GM23248 (cell line): ENCODE results near the gene CCNG2. TPM values are rescaled to one million over a fixed set of nuclear protein-coding genes. Genes with fewer than 3 reads are reported as not detected.

ENCODE experiments used
- DNase-seq: peaks from one replicate; pipeline ENCODE4 v3.0.0-alpha.2; 2015
- H2AFZ ChIP-seq: fragments of 200-600 bp; sonication (generic); 2 replicates; pipeline ENCODE4 v1.6.1; 2016; ENCODE audit warnings: antibody characterized with exemption
- H3F3A ChIP-seq: fragments of 200-600 bp; sonication (generic); 2 replicates; pipeline ENCODE4 v1.6.1; 2016; ENCODE audit warnings: mild to moderate bottlenecking, antibody characterized with exemption, mixed run types; ENCODE audit not compliant: insufficient read depth
- H3K27ac ChIP-seq: fragments of 200-600 bp; sonication (generic); 2 replicates; pipeline ENCODE4 v1.5.1; 2016; ENCODE audit warnings: mild to moderate bottlenecking
- H3K27me3 ChIP-seq: fragments of 200-600 bp; sonication (generic); replicated peaks from 2 replicates; pipeline ENCODE4 v1.6.1; 2016; ENCODE audit warnings: mild to moderate bottlenecking; ENCODE audit not compliant: insufficient read depth
- H3K36me3 ChIP-seq: fragments of 200-600 bp; sonication (generic); 2 replicates; pipeline ENCODE4 v1.6.1; 2016; ENCODE audit warnings: low read depth, mild to moderate bottlenecking
- H3K4me1 ChIP-seq: fragments of 200-600 bp; sonication (generic); 2 replicates; pipeline ENCODE4 v1.6.1; 2016; ENCODE audit warnings: mild to moderate bottlenecking; ENCODE audit not compliant: insufficient read depth
- H3K4me2 ChIP-seq: fragments of 200-600 bp; sonication (generic); one replicate; pipeline ENCODE4 v1.6.1; 2016; ENCODE audit warnings: mild to moderate bottlenecking; ENCODE audit not compliant: unreplicated experiment
- H3K4me3 ChIP-seq: fragments of 200-600 bp; sonication (generic); 2 replicates; pipeline ENCODE4 v1.5.1; 2016; ENCODE audit warnings: mild to moderate bottlenecking
- H3K79me2 ChIP-seq: fragments of 200-600 bp; sonication (generic); 2 replicates; pipeline ENCODE4 v1.6.1; 2016; ENCODE audit warnings: mild to moderate bottlenecking; ENCODE audit not compliant: insufficient read depth
- H3K9ac ChIP-seq: fragments of 200-600 bp; sonication (generic); 2 replicates; pipeline ENCODE4 v1.6.1; 2016; ENCODE audit warnings: mild to moderate bottlenecking
- H3K9me2 ChIP-seq: fragments of 200-600 bp; sonication (generic); 2 replicates; pipeline ENCODE4 v1.6.1; 2016; ENCODE audit warnings: mixed run types, mild to moderate bottlenecking, moderate library complexity; ENCODE audit not compliant: insufficient read depth
- H3K9me3 ChIP-seq: fragments of 200-600 bp; sonication (generic); one replicate; pipeline ENCODE4 v1.6.1; 2017; ENCODE audit warnings: low read depth
- H4K20me1 ChIP-seq: fragments of 200-600 bp; sonication (generic); 2 replicates; pipeline ENCODE4 v1.6.0; 2016; ENCODE audit not compliant: insufficient read depth
- EZH2 ChIP-seq: fragments of 200-600 bp; sonication (generic); IDR thresholded peaks from 2 replicates; pipeline ENCODE4 v1.6.1; 2018; ENCODE audit warnings: antibody characterized with exemption, mild to moderate bottlenecking; ENCODE audit not compliant: insufficient read depth, poor library complexity, severe bottlenecking
- EZH2phosphoT487 ChIP-seq: fragments of 200-600 bp; sonication (generic); IDR thresholded peaks from 2 replicates; pipeline ENCODE4 v1.6.1; 2018; ENCODE audit warnings: antibody characterized with exemption, moderate library complexity, mild to moderate bottlenecking, low read depth; ENCODE audit not compliant: insufficient read depth
- WGBS, 2 experiments: methylation state at CpG; one replicate each; pipeline ENCODE4 v1.1.6; 2015 to 2017; ENCODE audit warnings: low lambda C conversion rate in 2 of 2, low coverage in 1 of 2; ENCODE audit errors: missing lambda C conversion rate in 2 of 2; 5-methylcytosine and 5-hydroxymethylcytosine counted together
- in situ Hi-C: fragments of 300-500 bp; cut with MboI; formaldehyde crosslinking; loops from 2 replicates; pipeline ENCODE4 v1.15.0; 2020
- polyA plus RNA-seq: library from polyadenylated mRNA; unstranded; fragments of >200 nt; fragmentation: Nextera tagmentation; extraction: Ambion mirVana; gene quantifications from 2 replicates; pipeline ENCODE4 v1.2.1, GENCODE V29; 2016
- total RNA-seq: library from RNA; depleted of rRNA; stranded (reverse); fragments of >200 nt; shearing (Covaris generic); gene quantifications from 2 replicates; pipeline ENCODE4 v1.2.3, GENCODE V29; 2014

Gene CCNG2
- total and polyA plus RNA-seq, 2 experiments from 2014 or later, result 32.6 to 40.0 TPM

GRCh38 chr4:77157859-77158486 is 966 bp downstream of the CCNG2 start:
- Histone ChIP-seq H3F3A (no peaks in the 10 kb centered on the region), H3K9ac (peak overlapping the region; percentile 95), H3K9me2 (no peaks in the 10 kb centered on the region), H3K36me3 (peaks cover 33% of the 10 kb centered on the region), H3K27me3 (no peaks in the 10 kb centered on the region), H2AFZ (peak overlapping the region; percentile 96), H3K4me3 (peak overlapping the region; percentile 99), H3K9me3 (no peaks in the 10 kb centered on the region), H3K27ac (peak overlapping the region; percentile 87), H3K4me1 (peaks cover 12% of the 10 kb centered on the region), H4K20me1 (no peaks in the 10 kb centered on the region; the same call in 1 of the 2 replicates), H3K4me2 (peak overlapping the region; percentile 95), H3K79me2 (peaks cover 28% of the 10 kb centered on the region)
- TF ChIP-seq EZH2 (no peak), EZH2phosphoT487 (no peak)
- in situ Hi-C loops, result no loop called here
- WGBS, 2 experiments, result 3 to 4% methylated on average over 9 to 50 of the region's 53 CpGs
- peak; percentile 93 for DNase-seq

GRCh38 chr4:77158487-77158861 is 1.5 kb downstream of the CCNG2 start:
- in situ Hi-C loops, result no loop called here
- H3K4me1 ChIP-seq, result peaks cover 12% of the 10 kb centered on the region

GRCh38 chr4:77159806-77160205 is 2.8 kb downstream of the CCNG2 start:
- DNase-seq, result no peak
- in situ Hi-C loops, result no loop called here
- peaks cover 3% of the 10 kb centered on the region; the same call in 1 of the 2 replicates for H3F3A ChIP-seq
- H3K36me3 ChIP-seq, result peaks cover 51% of the 10 kb centered on the region
- H2AFZ ChIP-seq, result no peak overlapping the region
- peak overlapping the region; percentile 99 for H3K4me3 ChIP-seq
- no peaks in the 10 kb centered on the region for H3K9me3 ChIP-seq
- no peak overlapping the region for H3K27ac ChIP-seq
- no peaks in the 10 kb centered on the region for H3K27me3 ChIP-seq
- H3K4me2 ChIP-seq, result peak overlapping the region; percentile 95
- no peaks in the 10 kb centered on the region; the same call in 1 of the 2 replicates for H4K20me1 ChIP-seq
- no peaks in the 10 kb centered on the region for H3K9me2 ChIP-seq
- whole genome bisulfite sequencing, 2 experiments, result 54 to 58% methylated on average over 3 of the region's 3 CpGs
- H3K79me2 ChIP-seq, result peaks cover 28% of the 10 kb centered on the region
- H3K9ac ChIP-seq, result peak overlapping the region; percentile 95; the same call in 1 of the 2 replicates
- peaks cover 12% of the 10 kb centered on the region for H3K4me1 ChIP-seq
- TF ChIP-seq EZH2, result no peak
- TF ChIP-seq EZH2phosphoT487, result no peak

More at GRCh38 chr4:77158487-77158861, 1.5 kb downstream of the CCNG2 start:
- peak overlapping the region; percentile 95 for H3K9ac ChIP-seq
- no peaks in the 10 kb centered on the region for H3K27me3 ChIP-seq
- peak overlapping the region; percentile 95 for H3K4me2 ChIP-seq
- peaks cover 38% of the 10 kb centered on the region for H3K36me3 ChIP-seq
- TF ChIP-seq EZH2 (no peak), EZH2phosphoT487 (no peak)
- no peaks in the 10 kb centered on the region for H3K9me2 ChIP-seq
- H4K20me1 ChIP-seq, result no peaks in the 10 kb centered on the region; the same call in 1 of the 2 replicates
- peak overlapping the region; percentile 87 for H3K27ac ChIP-seq
- 2% methylated on average over 6 of the region's 6 CpGs for WGBS, 2 experiments
- H3K9me3 ChIP-seq, result no peaks in the 10 kb centered on the region
- H2AFZ ChIP-seq, result peak overlapping the region; percentile 96
- DNase-seq, result peak; percentile 69
- no peaks in the 10 kb centered on the region for H3F3A ChIP-seq
- H3K4me3 ChIP-seq, result peak overlapping the region; percentile 99
- H3K79me2 ChIP-seq, result peaks cover 28% of the 10 kb centered on the region

GRCh38 chr4:77163641-77164040 is 6.6 kb downstream of the CCNG2 start:
- in situ Hi-C loops, result no loop called here
- peaks cover 21% of the 10 kb centered on the region for H3K79me2 ChIP-seq

More at GRCh38 chr4:77163641-77164040, 6.6 kb downstream of the CCNG2 start:
- no peak overlapping the region for H3K4me3 ChIP-seq
- no peaks in the 10 kb centered on the region for H3K27me3 ChIP-seq
- 96 to 97% methylated on average over 4 of the region's 4 CpGs for whole genome bisulfite sequencing, 2 experiments
- no peak overlapping the region for H3K9ac ChIP-seq
- H3K9me2 ChIP-seq, result no peaks in the 10 kb centered on the region
- H2AFZ ChIP-seq, result no peak overlapping the region
- H3K4me1 ChIP-seq, result peaks cover 12% of the 10 kb centered on the region
- H4K20me1 ChIP-seq, result no peaks in the 10 kb centered on the region; the same call in 1 of the 2 replicates
- H3K27ac ChIP-seq, result no peak overlapping the region
- TF ChIP-seq EZH2 (no peak), EZH2phosphoT487 (no peak)
- no peak for DNase-seq
- H3K9me3 ChIP-seq, result no peaks in the 10 kb centered on the region
- peaks cover 71% of the 10 kb centered on the region for H3K36me3 ChIP-seq
- H3K4me2 ChIP-seq, result no peak overlapping the region
- H3F3A ChIP-seq, result peaks cover 33% of the 10 kb centered on the region
